ENCODE data around the gene ADNP2.

ADNP2 gene

GRCh38 chr18:80105369-80106167 is 3.5 kb upstream of the ADNP2 start:
- DNase-seq (ENCODE audit: low read depth): no peak
- no peak overlapping the region for H3K4me3 ChIP-seq (ENCODE audit: low read depth, low read length)

GRCh38 chr18:80106482-80107051 is 2.5 kb upstream of the ADNP2 start:
- DNase-seq (ENCODE audit: low read depth): no peak
- H3K4me3 ChIP-seq (ENCODE audit: low read depth, low read length): no peak overlapping the region

- H3K4me3 ChIP-seq (ENCODE audit: low read depth, low read length): no peak overlapping the region
- DNase-seq (ENCODE audit: low read depth): no peak
Observed at GRCh38 chr18:80107426-80107825, 1.6 kb upstream of the ADNP2 start.

GRCh38 chr18:80108121-80108536 is 933 bp upstream of the ADNP2 start:
- H3K4me3 ChIP-seq (ENCODE audit: low read depth, low read length): no peak overlapping the region
- no peak for DNase-seq (ENCODE audit: low read depth)

GRCh38 chr18:80109676-80110078 is 615 bp downstream of the ADNP2 start:
- no peak for DNase-seq (ENCODE audit: low read depth)
- peak overlapping the region; percentile 74 for H3K4me3 ChIP-seq (ENCODE audit: low read depth, low read length)

- DNase-seq (ENCODE audit: low read depth): no peak
- no peak overlapping the region for H3K4me3 ChIP-seq (ENCODE audit: low read depth, low read length)
Observed at GRCh38 chr18:80112624-80113248, 3.7 kb downstream of the ADNP2 start.

- no peak overlapping the region for H3K4me3 ChIP-seq (ENCODE audit: low read depth, low read length)
- DNase-seq (ENCODE audit: low read depth): no peak
Observed at GRCh38 chr18:80115035-80115434, 6.0 kb downstream of the ADNP2 start.

- DNase-seq (ENCODE audit: low read depth): no peak
- H3K4me3 ChIP-seq (ENCODE audit: low read depth, low read length): no peak overlapping the region
Observed at GRCh38 chr18:80119111-80119510, 10.0 kb downstream of the ADNP2 start.

GRCh38 chr18:80120932-80121331 is 11.9 kb downstream of the ADNP2 start:
- H3K4me3 ChIP-seq (ENCODE audit: low read depth, low read length): no peak overlapping the region
- DNase-seq (ENCODE audit: low read depth): no peak

GRCh38 chr18:80124131-80124530 is 15.1 kb downstream of the ADNP2 start:
- no peak overlapping the region for H3K4me3 ChIP-seq (ENCODE audit: low read depth, low read length)
- DNase-seq (ENCODE audit: low read depth): no peak

- no peak overlapping the region for H3K4me3 ChIP-seq (ENCODE audit: low read depth, low read length)
- DNase-seq (ENCODE audit: low read depth): no peak
Observed at GRCh38 chr18:80126797-80127196, 17.7 kb downstream of the ADNP2 start.

- no peak overlapping the region for H3K4me3 ChIP-seq (ENCODE audit: low read depth, low read length)
- no peak for DNase-seq (ENCODE audit: low read depth)
Observed at GRCh38 chr18:80127635-80128034, 18.6 kb downstream of the ADNP2 start.

- no peak for DNase-seq (ENCODE audit: low read depth)
- H3K4me3 ChIP-seq (ENCODE audit: low read depth, low read length): no peak overlapping the region
Observed at GRCh38 chr18:80129672-80130367, 20.8 kb downstream of the ADNP2 start.

GRCh38 chr18:80130555-80130954 is 21.5 kb downstream of the ADNP2 start:
- no peak for DNase-seq (ENCODE audit: low read depth)
- H3K4me3 ChIP-seq (ENCODE audit: low read depth, low read length): no peak overlapping the region

GRCh38 chr18:80132180-80132812 is 23.2 kb downstream of the ADNP2 start:
- DNase-seq (ENCODE audit: low read depth): no peak
- H3K4me3 ChIP-seq (ENCODE audit: low read depth, low read length): no peak overlapping the region

GRCh38 chr18:80133124-80133523 is 24.1 kb downstream of the ADNP2 start:
- no peak for DNase-seq (ENCODE audit: low read depth)
- H3K4me3 ChIP-seq (ENCODE audit: low read depth, low read length): no peak overlapping the region

GRCh38 chr18:80135136-80135535 is 26.1 kb downstream of the ADNP2 start:
- DNase-seq (ENCODE audit: low read depth): no peak
- no peak overlapping the region for H3K4me3 ChIP-seq (ENCODE audit: low read depth, low read length)

- DNase-seq (ENCODE audit: low read depth): no peak
- no peak overlapping the region for H3K4me3 ChIP-seq (ENCODE audit: low read depth, low read length)
Observed at GRCh38 chr18:80136679-80137078, 27.6 kb downstream of the ADNP2 start.

- no peak overlapping the region for H3K4me3 ChIP-seq (ENCODE audit: low read depth, low read length)
- no peak for DNase-seq (ENCODE audit: low read depth)
Observed at GRCh38 chr18:80137137-80137536, 28.1 kb downstream of the ADNP2 start.

- no peak overlapping the region for H3K4me3 ChIP-seq (ENCODE audit: low read depth, low read length)
- DNase-seq (ENCODE audit: low read depth): no peak
Observed at GRCh38 chr18:80137976-80138375, 28.9 kb downstream of the ADNP2 start.
